IPS-18a (cell line): ENCODE results near the gene PI4KB.
"Not testable (repeated sequence)": the region's sequence is repeated elsewhere in the genome, so short reads cannot be mapped to it uniquely, and the experiment has no call there.

Source experiments
- H3K27ac ChIP-seq: one replicate; pipeline ENCODE4 v1.5.1; 2013; ENCODE audit warnings: low read length
- H3K27me3 ChIP-seq: one replicate; pipeline ENCODE4 v1.6.1; 2013; ENCODE audit warnings: mild to moderate bottlenecking, low read length; ENCODE audit not compliant: control insufficient read depth, insufficient read depth
- H3K36me3 ChIP-seq: one replicate; pipeline ENCODE4 v1.6.1; 2013; ENCODE audit warnings: low read depth, low read length; ENCODE audit not compliant: control insufficient read depth
- H3K4me1 ChIP-seq: one replicate; pipeline ENCODE4 v1.6.1; 2013; ENCODE audit warnings: low read depth, low read length; ENCODE audit not compliant: control insufficient read depth
- H3K4me3 ChIP-seq: one replicate; pipeline ENCODE4 v1.5.1; 2013; ENCODE audit warnings: low read length
- H3K9ac ChIP-seq: one replicate; pipeline ENCODE4 v1.6.1; 2013; ENCODE audit warnings: mild to moderate bottlenecking, low read length, moderate library complexity
- H3K9me3 ChIP-seq: one replicate; pipeline ENCODE4 v1.6.1; 2013; ENCODE audit warnings: low read depth, low read length; ENCODE audit not compliant: control insufficient read depth

PI4KB gene

DNA sequence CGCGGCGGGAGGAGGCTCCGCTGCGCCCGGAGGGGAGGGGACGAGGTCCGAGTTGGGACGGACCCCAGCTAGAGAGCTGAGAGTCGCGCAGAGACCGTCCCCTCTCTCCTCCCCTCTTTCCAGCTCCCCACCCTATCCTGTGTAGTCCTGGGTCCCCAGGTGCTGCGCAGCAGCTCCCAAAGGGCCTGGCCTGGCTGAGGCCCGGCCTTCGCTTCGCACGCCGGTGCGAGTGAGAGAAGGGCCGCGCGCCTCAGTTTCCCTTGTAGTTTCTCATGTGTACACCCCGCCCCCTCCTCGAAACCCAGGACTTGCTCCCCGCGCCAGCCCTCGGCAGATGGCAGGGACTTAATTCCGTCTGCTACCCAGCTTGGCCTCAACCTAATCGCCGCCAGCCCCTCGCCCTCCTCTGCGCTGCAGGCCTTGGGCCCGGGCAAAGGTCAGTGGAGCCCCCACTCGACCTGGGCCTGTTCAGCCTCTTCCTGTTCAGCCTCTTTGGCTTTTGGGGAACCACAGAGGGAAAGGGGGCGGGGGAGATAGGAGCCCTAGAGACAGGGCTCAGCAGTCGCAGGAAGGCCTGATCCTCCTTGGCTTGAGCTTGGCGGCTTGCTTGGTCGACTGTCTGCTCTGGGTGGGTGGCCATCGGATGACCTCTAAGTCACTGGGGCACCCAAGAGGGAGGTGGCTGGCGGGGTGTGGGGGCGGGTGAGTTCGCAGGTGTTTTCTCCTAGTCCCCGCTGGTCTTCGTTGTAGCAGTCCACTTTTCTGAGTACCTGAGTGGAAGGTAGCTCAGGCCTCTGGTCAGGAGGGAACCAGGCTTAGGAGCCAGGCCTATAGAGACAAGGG lies 44.1 kb downstream of the PI4KB start:
- Histone ChIP-seq H3K36me3 (peaks cover 34% of the 10 kb centered on the region), H3K27ac (peak overlapping the region; percentile 89), H3K27me3 (no peaks in the 10 kb centered on the region), H3K4me1 (peaks cover 5% of the 10 kb centered on the region), H3K4me3 (peak overlapping the region; percentile 98), H3K9me3 (no peaks in the 10 kb centered on the region), H3K9ac (peak overlapping the region; percentile 97)

DNA sequence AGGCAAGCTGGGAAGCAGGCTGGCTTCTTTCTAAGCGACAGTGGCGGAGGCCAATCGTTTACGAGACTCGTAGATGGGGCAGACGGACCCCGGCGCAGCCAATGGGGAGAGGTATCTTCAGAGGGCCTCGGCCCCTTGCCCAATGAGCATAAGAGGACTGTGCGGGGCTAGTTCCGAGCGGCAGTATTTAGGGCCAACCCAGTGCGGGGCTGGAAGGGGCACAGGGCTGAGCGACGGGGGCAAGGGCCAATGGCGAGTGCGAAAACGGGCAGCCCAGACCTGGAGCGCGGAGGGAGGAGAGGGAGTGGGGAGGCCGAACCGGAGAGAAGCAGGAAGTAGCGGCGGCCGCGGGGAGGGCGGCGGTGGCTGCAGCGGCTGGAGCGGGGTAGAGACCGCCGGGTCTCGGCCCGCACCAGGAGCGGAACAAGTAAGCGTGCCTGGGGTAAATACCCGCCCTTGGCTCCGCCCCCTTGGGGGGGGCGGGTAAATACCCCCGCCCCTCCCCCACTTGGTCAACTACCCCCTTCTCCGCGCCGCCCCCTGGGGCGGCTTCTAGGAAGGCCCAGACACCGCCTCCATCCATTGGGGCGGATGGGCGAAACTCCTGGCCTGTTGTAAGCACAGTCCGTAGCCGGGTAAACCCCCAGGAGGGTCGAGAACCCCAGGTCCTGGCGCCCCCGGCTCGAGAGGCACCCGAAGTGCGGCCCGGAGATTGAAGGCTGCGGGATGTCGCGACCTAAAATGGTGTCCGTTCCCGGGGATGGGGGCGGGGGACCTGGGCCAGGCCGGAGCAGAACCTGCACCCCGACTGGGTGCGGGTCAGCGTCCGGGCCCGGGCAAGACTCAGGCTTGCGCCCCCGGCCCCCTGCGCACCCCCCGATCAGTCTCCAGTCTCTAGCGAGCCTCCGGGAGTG lies 45.0 kb downstream of the PI4KB start, which contains the start of gene ZNF687:
ZNF687 (plus strand) TSS at position 331 of the 914 bp plus-strand sequence. CDS start 3,993 bp downstream, outside the sequence.
- Histone ChIP-seq H3K36me3 (peaks cover 25% of the 10 kb centered on the region), H3K4me1 (peaks cover 5% of the 10 kb centered on the region), H3K27me3 (no peaks in the 10 kb centered on the region), H3K4me3 (peak within 1 kb of the TSS; percentile 98), H3K9me3 (no peaks in the 10 kb centered on the region), H3K27ac (peak within 1 kb of the TSS; percentile 99), H3K9ac (peak within 1 kb of the TSS; percentile 97)

DNA sequence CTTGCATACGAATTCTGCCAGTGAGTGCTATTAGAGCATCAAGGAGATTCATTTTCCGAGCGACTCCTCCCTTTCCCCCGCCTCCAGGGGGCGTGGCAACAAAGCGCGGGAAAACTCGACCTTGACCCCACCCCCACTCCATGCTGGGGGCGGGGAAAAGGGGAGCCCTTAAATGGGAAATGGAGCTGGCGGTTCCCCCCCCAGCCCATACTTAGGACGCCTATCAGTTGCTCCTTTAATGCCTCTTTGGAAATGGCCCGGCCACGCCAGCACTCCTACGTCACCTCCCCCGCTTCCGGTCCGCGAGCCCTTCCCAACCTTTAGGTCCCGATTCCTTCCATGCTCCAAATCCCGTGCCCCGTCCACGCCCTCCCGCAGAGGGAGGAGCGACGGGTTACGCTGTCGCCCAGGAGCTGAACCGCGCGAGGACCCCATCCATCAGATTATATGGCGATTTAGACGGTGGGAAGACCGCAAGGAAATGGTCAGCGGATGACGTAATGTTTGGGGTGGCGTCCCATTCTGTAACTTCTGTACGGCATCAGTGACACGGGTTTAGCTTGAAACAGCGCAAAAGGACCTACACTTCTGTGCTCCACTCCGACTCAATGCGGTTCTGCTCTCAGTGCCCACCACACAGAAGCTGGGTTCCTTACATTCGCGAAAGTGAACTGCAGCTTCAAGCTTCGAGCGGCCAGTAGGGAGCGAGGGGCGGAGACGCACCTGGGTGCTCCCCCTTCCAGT lies 45.8 kb downstream of the PI4KB start:
- peak overlapping the region; percentile 97 for H3K9ac ChIP-seq
- H3K9me3 ChIP-seq, result no peaks in the 10 kb centered on the region
- peaks cover 17% of the 10 kb centered on the region for H3K36me3 ChIP-seq
- peaks cover 5% of the 10 kb centered on the region for H3K4me1 ChIP-seq
- no peaks in the 10 kb centered on the region for H3K27me3 ChIP-seq
- H3K27ac ChIP-seq, result peak overlapping the region; percentile 99
- H3K4me3 ChIP-seq, result peak overlapping the region; percentile 98

DNA sequence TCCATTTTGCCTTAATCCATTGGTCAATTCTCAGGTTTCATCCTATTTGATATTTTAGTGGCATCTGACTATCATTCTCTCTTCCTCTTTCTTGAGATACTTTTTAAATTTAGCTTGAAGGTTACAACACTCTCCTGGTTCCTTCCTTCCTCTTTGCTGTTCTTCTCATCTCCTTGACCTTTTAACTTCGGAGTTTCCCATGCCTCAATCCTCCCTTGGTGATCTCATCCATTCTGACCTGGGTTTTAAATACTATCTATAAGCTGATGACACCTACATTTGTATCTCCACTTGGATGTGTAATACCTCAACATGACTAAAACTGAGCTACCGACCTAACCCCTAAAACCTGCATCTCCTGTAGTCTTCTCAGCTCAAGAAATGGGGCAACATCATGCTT lies 50.0 kb downstream of the PI4KB start:
- no peaks in the 10 kb centered on the region for H3K36me3 ChIP-seq
- no peaks in the 10 kb centered on the region for H3K27me3 ChIP-seq
- H3K4me3 ChIP-seq, result no peak overlapping the region
- no peaks in the 10 kb centered on the region for H3K4me1 ChIP-seq
- no peak overlapping the region for H3K27ac ChIP-seq
- H3K9ac ChIP-seq, result no peak overlapping the region
- no peaks in the 10 kb centered on the region for H3K9me3 ChIP-seq

DNA sequence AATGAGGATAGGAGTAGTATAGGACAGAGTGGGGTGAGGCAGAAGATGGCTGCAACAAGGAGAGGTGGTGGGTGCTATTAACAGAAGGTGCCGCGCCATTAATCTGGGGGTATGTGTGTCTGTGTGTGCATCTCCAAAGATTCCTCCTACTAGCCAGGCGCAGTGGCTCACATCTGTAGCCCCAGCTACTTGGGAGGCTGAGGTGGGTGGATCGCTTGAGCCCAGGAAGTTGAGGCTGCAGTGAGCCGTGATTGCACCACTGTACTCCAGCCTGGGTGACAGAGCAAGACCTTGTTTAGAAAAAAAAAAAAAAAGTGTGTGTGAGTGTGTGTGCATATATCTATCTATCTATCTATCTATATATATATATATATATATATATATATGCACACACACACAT lies 51.9 kb downstream of the PI4KB start:
- H3K9ac ChIP-seq, H3K27me3 ChIP-seq, H3K36me3 ChIP-seq, H3K4me1 ChIP-seq, H3K9me3 ChIP-seq, H3K27ac ChIP-seq, H3K4me3 ChIP-seq: not testable (repeated sequence)

DNA sequence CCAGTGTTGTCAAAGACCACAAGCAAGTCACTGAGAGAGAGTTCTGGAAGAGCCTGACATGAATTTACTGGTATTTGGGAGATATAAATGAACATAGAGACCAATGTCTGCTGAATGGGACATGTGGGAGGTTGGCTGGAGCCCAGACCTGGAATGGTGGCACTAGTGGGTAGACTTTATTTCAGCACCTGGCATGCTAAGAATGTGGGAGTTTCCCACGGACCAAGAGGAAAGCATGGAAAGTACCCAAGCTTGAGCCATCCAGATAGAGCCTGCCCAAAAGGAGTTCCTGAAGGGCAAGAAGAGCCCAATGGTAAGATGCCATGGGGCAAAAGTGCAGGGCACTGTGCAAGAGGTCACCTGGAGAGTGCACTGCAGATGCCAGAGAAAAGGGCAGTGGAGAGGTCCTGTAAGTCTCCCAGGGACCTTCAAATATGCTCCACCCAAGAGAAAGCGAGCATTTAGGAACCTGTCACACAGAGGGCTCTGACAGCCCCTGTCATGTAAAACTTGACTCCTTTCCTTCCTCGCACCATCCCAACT lies 53.2 kb downstream of the PI4KB start:
- Histone ChIP-seq H3K27me3 (no peaks in the 10 kb centered on the region), H3K9ac (no peak overlapping the region), H3K4me3 (no peak overlapping the region), H3K36me3 (no peaks in the 10 kb centered on the region), H3K4me1 (no peaks in the 10 kb centered on the region), H3K9me3 (no peaks in the 10 kb centered on the region), H3K27ac (no peak overlapping the region)

DNA sequence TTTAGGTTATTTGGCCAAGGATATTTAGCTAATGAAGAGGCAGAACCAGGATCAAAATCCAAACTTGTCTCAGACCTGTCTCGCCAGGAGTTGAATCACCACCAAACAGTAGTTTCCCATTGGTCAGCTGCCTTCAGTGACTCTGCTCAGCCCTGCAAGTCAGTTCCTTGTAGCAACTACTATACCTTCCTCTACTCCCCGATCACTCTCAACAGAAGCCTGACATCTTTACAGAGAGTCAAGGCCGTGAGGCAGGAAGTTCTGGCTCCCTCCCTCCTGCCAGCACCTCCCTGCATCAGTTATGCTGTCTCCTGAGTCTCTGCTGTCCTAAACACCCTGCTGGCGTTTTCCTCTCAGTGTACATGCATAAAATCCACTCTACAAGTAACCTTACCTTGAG lies 59.5 kb downstream of the PI4KB start:
- no peaks in the 10 kb centered on the region for H3K27me3 ChIP-seq
- no peak overlapping the region for H3K27ac ChIP-seq
- no peak overlapping the region for H3K9ac ChIP-seq
- no peaks in the 10 kb centered on the region for H3K4me1 ChIP-seq
- no peaks in the 10 kb centered on the region for H3K9me3 ChIP-seq
- H3K4me3 ChIP-seq, result no peak overlapping the region
- peaks cover 48% of the 10 kb centered on the region for H3K36me3 ChIP-seq

DNA sequence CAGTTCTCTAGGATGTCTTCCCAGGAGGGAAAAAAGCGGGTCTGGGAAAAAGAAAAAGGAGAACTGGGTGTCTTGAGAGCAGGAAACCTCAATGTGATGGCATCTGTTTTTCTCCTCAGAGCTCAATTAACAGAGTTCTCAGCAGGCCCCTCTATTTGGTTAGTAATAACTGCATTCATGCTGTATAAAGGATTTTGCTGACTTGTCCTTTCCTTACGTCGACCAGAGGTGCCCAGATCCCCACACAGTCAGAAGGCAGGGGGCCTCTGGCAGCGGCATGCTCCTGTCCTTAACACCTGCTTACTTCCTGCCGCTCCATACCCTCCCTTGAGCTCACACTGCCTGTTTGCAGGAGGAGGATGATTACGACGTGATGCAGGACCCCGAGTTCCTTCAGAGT lies 60.4 kb downstream of the PI4KB start:
- Histone ChIP-seq H3K9me3 (no peaks in the 10 kb centered on the region), H3K36me3 (peaks cover 56% of the 10 kb centered on the region), H3K27ac (no peak overlapping the region), H3K27me3 (no peaks in the 10 kb centered on the region), H3K9ac (no peak overlapping the region), H3K4me1 (no peaks in the 10 kb centered on the region), H3K4me3 (no peak overlapping the region)

DNA sequence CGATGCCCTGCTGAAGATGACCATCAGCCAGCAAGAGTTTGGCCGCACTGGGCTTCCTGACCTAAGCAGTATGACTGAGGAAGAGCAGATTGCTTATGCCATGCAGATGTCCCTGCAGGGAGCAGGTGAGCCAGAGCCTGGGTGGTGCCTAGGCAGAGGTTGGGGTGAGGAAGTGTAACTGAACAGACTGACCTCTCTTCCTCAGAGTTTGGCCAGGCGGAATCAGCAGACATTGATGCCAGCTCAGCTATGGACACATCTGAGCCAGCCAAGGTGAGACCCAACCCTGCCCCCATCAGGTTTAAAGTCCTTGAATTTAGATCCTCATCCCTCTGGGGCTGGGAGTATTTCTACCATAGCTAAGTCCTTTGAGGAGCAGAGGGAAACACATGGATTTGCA lies 60.9 kb downstream of the PI4KB start:
- Histone ChIP-seq H3K4me3 (no peak overlapping the region), H3K36me3 (peaks cover 56% of the 10 kb centered on the region), H3K9me3 (no peaks in the 10 kb centered on the region), H3K27ac (no peak overlapping the region), H3K9ac (no peak overlapping the region), H3K27me3 (no peaks in the 10 kb centered on the region), H3K4me1 (no peaks in the 10 kb centered on the region)

DNA sequence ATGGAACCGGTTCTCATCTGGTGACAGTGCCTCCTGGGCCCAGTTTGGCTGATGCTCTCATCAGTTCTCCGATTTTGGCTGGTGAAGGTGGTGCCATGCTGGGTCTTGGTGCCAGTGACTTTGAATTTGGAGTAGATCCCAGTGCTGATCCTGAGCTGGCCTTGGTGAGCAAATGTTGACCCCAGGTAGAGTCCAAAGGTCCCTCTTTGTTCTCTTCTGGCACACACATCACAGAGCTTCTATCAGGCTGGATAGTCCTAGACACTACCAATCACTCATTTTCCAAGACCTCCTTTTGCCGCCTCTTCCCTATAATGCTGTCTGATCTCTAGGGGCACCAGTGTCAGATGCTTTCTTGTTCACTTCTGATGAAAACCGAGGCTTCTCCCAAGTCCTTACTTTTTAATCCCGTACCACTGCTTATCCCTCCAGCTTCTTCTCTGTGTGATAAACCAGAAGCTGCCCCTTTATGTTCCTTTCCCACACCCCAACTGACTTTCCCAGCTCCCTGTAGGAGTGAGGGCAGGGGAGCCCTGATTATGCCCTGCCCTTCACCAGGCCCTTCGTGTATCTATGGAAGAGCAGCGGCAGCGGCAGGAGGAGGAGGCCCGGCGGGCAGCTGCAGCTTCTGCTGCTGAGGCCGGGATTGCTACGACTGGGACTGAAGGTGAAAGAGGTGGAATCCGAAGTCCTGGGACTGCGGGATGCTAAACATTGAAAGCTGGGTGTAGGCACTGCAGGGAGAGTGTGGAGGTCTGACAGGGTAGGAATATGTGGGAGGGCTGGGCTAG lies 61.6 kb downstream of the PI4KB start:
- Histone ChIP-seq H3K36me3 (peaks cover 56% of the 10 kb centered on the region), H3K4me1 (no peaks in the 10 kb centered on the region), H3K9me3 (no peaks in the 10 kb centered on the region), H3K4me3 (no peak overlapping the region), H3K27me3 (no peaks in the 10 kb centered on the region), H3K27ac (no peak overlapping the region), H3K9ac (no peak overlapping the region)
